Esophagus muscularis mucosa (tissue), 4 donors: ENCODE results near the gene CAMK1D. TPM values are rescaled to one million over a fixed set of nuclear protein-coding genes. Genes with fewer than 3 reads are reported as not detected.
"Not testable (repeated sequence)": the region's sequence is repeated elsewhere in the genome, so short reads cannot be mapped to it uniquely, and the experiment has no call there.

Source experiments
- DNase-seq: peaks from one replicate; pipeline ENCODE4 v3.0.0-alpha.2; 2017; ENCODE audit errors: extremely low spot score
- H3K27ac ChIP-seq, 4 donors: fragments of 200-600 bp; sonication (generic); replicated peaks in 1 of 4; 1 replicate in 3 of 4; 2 replicates in 1 of 4; pipeline ENCODE4 v1.5.1; 2016 to 2019; ENCODE audit warnings: mild to moderate bottlenecking in 1 of 4
- H3K27me3 ChIP-seq, 4 donors: fragments of 200-600 bp; sonication (generic); one replicate each; pipeline versions ENCODE4 v1.5.1 to v1.6.0; 2016 to 2019
- H3K36me3 ChIP-seq, 4 donors: fragments of 200-600 bp; sonication (generic); one replicate each; pipeline ENCODE4 v1.5.1; 2016 to 2019
- H3K4me1 ChIP-seq, 4 donors: fragments of 200-600 bp; sonication (generic); one replicate each; pipeline ENCODE4 v1.5.1; 2016 to 2019
- H3K4me3 ChIP-seq, 4 donors: fragments of 200-600 bp; sonication (generic); 1 replicate in 2 of 4; 2 replicates in 2 of 4; pipeline ENCODE4 v1.5.1; 2016 to 2019; ENCODE audit warnings: mild to moderate bottlenecking in 4 of 4, moderate library complexity in 1 of 4
- H3K9me3 ChIP-seq, 4 donors: fragments of 200-600 bp; sonication (generic); 1 replicate in 3 of 4; 2 replicates in 1 of 4; pipeline ENCODE4 v1.5.1; 2016 to 2019
- EP300 ChIP-seq: sonication (generic); formaldehyde crosslinking; IDR thresholded peaks from one replicate; pipeline ENCODE4 v1.6.1; 2017; ENCODE audit warnings: antibody characterized with exemption
- POLR2A ChIP-seq: fragments of 450-650 bp; IDR thresholded peaks from one replicate; pipeline ENCODE4 v1.6.1; 2017; ENCODE audit warnings: antibody characterized with exemption, moderate library complexity, mild to moderate bottlenecking, low read depth
- POLR2AphosphoS5 ChIP-seq, 2 donors: sonication (generic); formaldehyde crosslinking; IDR thresholded peaks; one replicate each; pipeline ENCODE4 v1.6.1; 2017; ENCODE audit warnings: antibody characterized with exemption in 2 of 2
- WGBS: methylation state at CpG from one replicate; pipeline ENCODE4 v1.1.5; 2018; 5-methylcytosine and 5-hydroxymethylcytosine counted together
- intact Hi-C: fragments of 100-400 bp; cut with DNase I; formaldehyde crosslinking; loops from one replicate; pipeline ENCODE4 v1.15.1; 2023
- total RNA-seq, 4 donors: library from RNA; depleted of rRNA; stranded (reverse); fragments of >200 nt; gene quantifications; one replicate each; pipeline versions ENCODE4 v1.1.0 to v1.2.1, GENCODE V29; 2016
- TF ChIP-seq, protein P1 (sequence below), 3 experiments: fragments of 200-600 bp in 2 of 3; fragments of 450-650 bp in 1 of 3; sonication (generic) in 2 of 3; IDR thresholded peaks; one replicate each; pipeline ENCODE4 v1.5.1; 2017 to 2019; ENCODE audit warnings: antibody characterized with exemption in 3 of 3, mild to moderate bottlenecking in 2 of 3, moderate library complexity in 1 of 3

Gene CAMK1D
- total RNA-seq, 4 donors from 2014 or later = 8.4 to 15.4 (median 11.3) TPM

DNA sequence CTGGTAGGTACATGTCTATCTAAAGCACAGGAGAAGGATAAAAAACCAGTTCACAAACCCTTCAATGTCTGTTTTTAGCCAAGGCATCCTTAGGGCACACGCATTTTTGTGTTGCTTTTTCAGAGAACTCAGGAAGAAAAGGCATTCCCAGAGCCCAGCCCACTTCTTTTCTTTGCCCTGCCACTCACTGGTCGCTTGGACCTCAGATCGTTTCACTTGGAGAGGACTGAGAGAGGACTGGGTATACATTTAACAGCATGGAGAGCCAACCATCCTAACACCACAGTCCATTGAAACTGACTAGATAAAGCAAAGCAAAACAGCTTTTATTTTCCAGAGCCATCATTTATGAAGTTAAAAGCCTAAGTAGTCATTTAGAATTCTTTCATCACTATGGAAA lies 194.2 kb downstream of the CAMK1D start:
- no peak overlapping the region for H3K4me3 ChIP-seq
- H3K4me1 ChIP-seq = peaks cover 0 to 37% (median 22%) of the 10 kb centered on the region in 4 donors
- TF ChIP-seq POLR2A (no peak), EP300 (no peak), POLR2AphosphoS5 (IDR thresholded peaks at IDR 0.05) (no peak)
- TF ChIP-seq, protein P1, sequence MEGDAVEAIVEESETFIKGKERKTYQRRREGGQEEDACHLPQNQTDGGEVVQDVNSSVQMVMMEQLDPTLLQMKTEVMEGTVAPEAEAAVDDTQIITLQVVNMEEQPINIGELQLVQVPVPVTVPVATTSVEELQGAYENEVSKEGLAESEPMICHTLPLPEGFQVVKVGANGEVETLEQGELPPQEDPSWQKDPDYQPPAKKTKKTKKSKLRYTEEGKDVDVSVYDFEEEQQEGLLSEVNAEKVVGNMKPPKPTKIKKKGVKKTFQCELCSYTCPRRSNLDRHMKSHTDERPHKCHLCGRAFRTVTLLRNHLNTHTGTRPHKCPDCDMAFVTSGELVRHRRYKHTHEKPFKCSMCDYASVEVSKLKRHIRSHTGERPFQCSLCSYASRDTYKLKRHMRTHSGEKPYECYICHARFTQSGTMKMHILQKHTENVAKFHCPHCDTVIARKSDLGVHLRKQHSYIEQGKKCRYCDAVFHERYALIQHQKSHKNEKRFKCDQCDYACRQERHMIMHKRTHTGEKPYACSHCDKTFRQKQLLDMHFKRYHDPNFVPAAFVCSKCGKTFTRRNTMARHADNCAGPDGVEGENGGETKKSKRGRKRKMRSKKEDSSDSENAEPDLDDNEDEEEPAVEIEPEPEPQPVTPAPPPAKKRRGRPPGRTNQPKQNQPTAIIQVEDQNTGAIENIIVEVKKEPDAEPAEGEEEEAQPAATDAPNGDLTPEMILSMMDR (IDR thresholded peaks at IDR 0.05) = no peak
- intact Hi-C loops = no loop called here
- no peak for DNase-seq
- H3K9me3 ChIP-seq = no peaks in the 10 kb centered on the region
- H3K27me3 ChIP-seq = no peaks in the 10 kb centered on the region
- WGBS = 92% methylated on average over 3 of the region's 3 CpGs
- no peak overlapping the region for H3K27ac ChIP-seq
- no peaks in the 10 kb centered on the region for H3K36me3 ChIP-seq

DNA sequence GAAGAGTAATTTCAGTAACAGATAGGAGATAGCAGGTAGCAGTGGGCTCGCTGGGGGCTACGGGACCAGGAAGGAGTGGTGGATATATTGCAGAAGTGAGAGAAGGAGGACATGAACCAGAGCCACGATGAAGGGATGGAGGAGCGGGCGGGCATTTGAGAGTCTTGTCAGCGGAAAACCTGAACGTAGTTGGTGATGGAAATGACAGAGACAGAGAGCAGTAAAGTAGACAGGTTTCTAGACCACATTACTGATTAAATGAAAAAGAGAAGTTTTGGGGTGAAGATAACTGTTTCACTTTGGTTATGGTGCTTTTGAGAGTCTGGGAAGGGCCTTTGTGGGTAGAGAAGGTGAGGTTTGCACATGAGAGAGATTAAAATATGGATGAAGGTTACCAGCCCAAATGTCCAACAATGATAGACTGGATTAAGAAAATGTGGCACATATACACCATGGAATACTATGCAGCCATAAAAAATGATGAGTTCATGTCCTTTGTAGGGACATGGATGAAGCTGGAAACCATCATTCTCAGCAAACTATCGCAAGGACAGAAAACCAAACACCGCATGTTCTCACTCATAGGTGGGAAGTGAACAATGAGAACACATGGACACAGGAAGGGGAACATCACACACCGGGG lies 196.9 kb downstream of the CAMK1D start:
- H3K27ac ChIP-seq, intact Hi-C loops, DNase-seq, H3K27me3 ChIP-seq, H3K4me3 ChIP-seq, H3K9me3 ChIP-seq, H3K36me3 ChIP-seq: not testable (repeated sequence)
- peaks cover 0 to 20% (median 9%) of the 10 kb centered on the region in 4 donors for H3K4me1 ChIP-seq
- 94% methylated on average over 10 of the region's 10 CpGs for WGBS

DNA sequence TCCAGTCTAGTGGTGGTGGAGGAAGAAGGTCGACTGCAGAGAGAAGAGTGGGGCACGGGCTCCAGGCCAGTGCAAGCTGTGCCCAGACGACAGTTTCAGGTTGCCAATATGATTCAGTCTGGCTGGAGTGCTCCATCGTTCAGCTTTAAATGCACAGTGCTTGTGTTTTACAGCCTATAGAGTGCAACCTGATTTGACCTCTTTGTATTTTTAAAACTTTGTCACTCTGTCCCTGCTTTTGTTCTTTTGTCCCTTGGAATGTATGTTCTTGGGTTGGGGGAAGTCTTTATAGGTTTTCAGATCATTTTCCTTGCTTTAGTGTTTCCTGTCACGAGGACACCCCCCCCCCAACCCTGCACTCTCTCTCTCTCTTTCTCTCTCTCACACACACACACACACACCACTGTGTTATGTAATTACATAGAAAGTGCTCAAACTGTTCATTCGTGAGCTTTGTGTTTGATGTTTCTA lies 198.0 kb downstream of the CAMK1D start:
- 38% methylated on average over 6 of the region's 6 CpGs for WGBS

DNA sequence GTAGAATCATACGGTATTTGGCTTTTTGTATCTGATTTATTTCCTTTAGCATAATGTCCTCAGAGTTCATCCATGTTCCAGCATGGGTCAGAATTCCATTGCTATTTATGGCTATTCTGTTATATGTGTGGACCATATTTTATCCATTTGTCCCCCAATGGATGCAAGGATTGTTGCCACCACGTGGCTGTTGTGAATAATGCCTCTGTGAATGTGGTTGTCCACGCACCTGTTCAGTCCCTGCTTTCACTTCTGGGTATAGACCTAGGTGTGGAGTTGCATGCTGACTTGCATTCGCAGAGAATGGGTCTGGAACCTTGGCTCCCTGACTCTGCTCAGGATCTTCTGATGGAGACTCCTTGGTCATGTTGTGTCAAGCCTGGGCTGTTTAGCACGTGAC lies 199.9 kb downstream of the CAMK1D start:
- Histone ChIP-seq H3K27ac (no peak overlapping the region), H3K4me1 (peaks cover 0 to 19% (median 4%) of the 10 kb centered on the region in 4 donors), H3K36me3 (peaks cover 0 to 10% (median 4%) of the 10 kb centered on the region in 4 donors), H3K4me3 (no peak overlapping the region), H3K9me3 (no peaks in the 10 kb centered on the region), H3K27me3 (no peaks in the 10 kb centered on the region)
- WGBS = 84% methylated on average over 5 of the region's 5 CpGs
- no peak for DNase-seq
- intact Hi-C loops = no loop called here
- TF ChIP-seq POLR2A (no peak), EP300 (no peak), POLR2AphosphoS5 (IDR thresholded peaks at IDR 0.05) (no peak)
- TF ChIP-seq, protein P1 (IDR thresholded peaks at IDR 0.05) = no peak

More for the DNA sequence above, 198.0 kb downstream of the CAMK1D start:
- intact Hi-C loops = no loop called here
- H3K27ac ChIP-seq = no peak overlapping the region
- no peaks in the 10 kb centered on the region for H3K27me3 ChIP-seq
- H3K36me3 ChIP-seq = no peaks in the 10 kb centered on the region
- TF ChIP-seq EP300 (no peak), POLR2AphosphoS5 (IDR thresholded peaks at IDR 0.05) (no peak), POLR2A (no peak)
- TF ChIP-seq, protein P1 (IDR thresholded peaks at IDR 0.05) = no peak
- no peak for DNase-seq
- H3K9me3 ChIP-seq = no peaks in the 10 kb centered on the region
- H3K4me3 ChIP-seq = no peak overlapping the region
- H3K4me1 ChIP-seq = peaks cover 0 to 19% (median 4%) of the 10 kb centered on the region in 4 donors

DNA sequence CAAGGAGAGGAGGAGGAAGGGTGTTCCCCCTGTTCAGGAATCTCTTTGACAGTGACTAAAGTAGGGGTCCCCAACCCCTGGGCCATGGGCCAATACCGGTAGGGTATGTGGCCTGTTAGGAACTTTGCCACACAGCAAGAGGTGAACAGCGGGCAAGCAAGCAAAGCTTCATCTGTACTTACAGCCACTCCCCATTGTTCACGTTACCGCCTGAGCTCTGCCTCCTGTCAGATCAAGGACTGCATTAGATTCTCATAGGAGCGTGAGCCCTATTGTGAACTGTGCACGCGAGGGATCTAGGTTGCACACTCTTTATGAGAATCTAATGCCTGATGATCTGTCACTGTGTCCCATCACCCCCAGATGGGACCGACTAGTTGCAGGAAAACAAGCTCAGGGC lies 201.6 kb downstream of the CAMK1D start:
- Histone ChIP-seq H3K27me3 (no peaks in the 10 kb centered on the region), H3K4me1 (peaks cover 0 to 23% (median 5%) of the 10 kb centered on the region in 4 donors), H3K27ac (no peak overlapping the region), H3K36me3 (peaks cover 0 to 10% (median 4%) of the 10 kb centered on the region in 4 donors), H3K9me3 (no peaks in the 10 kb centered on the region), H3K4me3 (no peak overlapping the region)
- intact Hi-C loops = no loop called here
- TF ChIP-seq EP300 (no peak), POLR2AphosphoS5 (IDR thresholded peaks at IDR 0.05) (no peak), POLR2A (no peak)
- TF ChIP-seq, protein P1 (IDR thresholded peaks at IDR 0.05) = no peak
- WGBS = 94% methylated on average over 8 of the region's 8 CpGs
- no peak for DNase-seq
